Measurements from ENCODE around the gene MACROH2A1.

GRCh38 chr5:135395866-135396265 is 3.2 kb downstream of the MACROH2A1 start:
- TF ChIP-seq POLR2A (IDR thresholded peaks at IDR 0.05; ENCODE audit: low read depth, low read length) (no peak), POLR2AphosphoS5 (IDR thresholded peaks at IDR 0.05; ENCODE audit: low read depth, low read length) (no peak)
